ENCODE results near the gene ZGPAT.
A peak's percentile ranks its signal among the peaks of the same experiment; 100 is the strongest.

- TF ChIP-seq POLR2AphosphoS5 (IDR thresholded peaks at IDR 0.05; ENCODE audit: low read depth, low read length) (no peak), CTCF (IDR thresholded peaks at IDR 0.05) (no peak), SIN3A (IDR thresholded peaks at IDR 0.05; ENCODE audit: borderline replicate concordance, insufficient read depth, low read depth, low read length) (peak; percentile 19; the same call in 1 of the 2 replicates), TCF7L2 (IDR thresholded peaks at IDR 0.05; ENCODE audit: low read depth, low read length) (no peak)
- TF ChIP-seq, protein P1, sequence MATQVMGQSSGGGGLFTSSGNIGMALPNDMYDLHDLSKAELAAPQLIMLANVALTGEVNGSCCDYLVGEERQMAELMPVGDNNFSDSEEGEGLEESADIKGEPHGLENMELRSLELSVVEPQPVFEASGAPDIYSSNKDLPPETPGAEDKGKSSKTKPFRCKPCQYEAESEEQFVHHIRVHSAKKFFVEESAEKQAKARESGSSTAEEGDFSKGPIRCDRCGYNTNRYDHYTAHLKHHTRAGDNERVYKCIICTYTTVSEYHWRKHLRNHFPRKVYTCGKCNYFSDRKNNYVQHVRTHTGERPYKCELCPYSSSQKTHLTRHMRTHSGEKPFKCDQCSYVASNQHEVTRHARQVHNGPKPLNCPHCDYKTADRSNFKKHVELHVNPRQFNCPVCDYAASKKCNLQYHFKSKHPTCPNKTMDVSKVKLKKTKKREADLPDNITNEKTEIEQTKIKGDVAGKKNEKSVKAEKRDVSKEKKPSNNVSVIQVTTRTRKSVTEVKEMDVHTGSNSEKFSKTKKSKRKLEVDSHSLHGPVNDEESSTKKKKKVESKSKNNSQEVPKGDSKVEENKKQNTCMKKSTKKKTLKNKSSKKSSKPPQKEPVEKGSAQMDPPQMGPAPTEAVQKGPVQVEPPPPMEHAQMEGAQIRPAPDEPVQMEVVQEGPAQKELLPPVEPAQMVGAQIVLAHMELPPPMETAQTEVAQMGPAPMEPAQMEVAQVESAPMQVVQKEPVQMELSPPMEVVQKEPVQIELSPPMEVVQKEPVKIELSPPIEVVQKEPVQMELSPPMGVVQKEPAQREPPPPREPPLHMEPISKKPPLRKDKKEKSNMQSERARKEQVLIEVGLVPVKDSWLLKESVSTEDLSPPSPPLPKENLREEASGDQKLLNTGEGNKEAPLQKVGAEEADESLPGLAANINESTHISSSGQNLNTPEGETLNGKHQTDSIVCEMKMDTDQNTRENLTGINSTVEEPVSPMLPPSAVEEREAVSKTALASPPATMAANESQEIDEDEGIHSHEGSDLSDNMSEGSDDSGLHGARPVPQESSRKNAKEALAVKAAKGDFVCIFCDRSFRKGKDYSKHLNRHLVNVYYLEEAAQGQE (IDR thresholded peaks at IDR 0.05; ENCODE audit: insufficient read depth in 1 of 2, low read depth in 2 of 2, low read length in 1 of 2) = no peak
Observed at GRCh38 chr20:63739130-63740069, 31.6 kb downstream of the ZGPAT start, which contains the start of gene SLC2A4RG.

Data from Panc1 (cell line).